GM21529 (cell line): ENCODE measurements around the gene SYT5.
"Not testable (repeated sequence)": the region's sequence is repeated elsewhere in the genome, so short reads cannot be mapped to it uniquely, and the experiment has no call there.

Source experiments
- ATAC-seq: cut with Tn5 transposase; IDR thresholded peaks from one replicate; pipeline ENCODE4 v1.9.1; 2021; ENCODE audit not compliant: unreplicated experiment

Gene SYT5

DNA sequence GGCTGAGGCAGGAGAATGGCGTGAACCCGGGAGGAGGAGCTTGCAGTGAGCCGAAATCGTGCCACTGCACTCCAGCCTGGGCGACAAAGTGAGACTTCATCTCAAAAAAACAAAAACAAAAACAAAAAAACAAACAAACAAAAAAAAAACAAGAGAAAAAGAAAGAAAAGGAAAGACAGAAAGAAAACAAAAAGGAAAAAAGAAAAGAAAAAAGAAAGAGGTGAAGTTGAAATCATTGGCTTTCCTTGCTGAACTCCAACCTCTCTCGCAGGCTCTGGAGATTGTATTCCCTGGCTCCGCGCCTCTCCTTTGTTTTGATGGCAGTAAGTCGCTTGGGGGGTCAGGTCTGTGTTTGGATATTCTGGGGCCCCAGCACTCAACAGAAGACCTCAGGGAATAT lies 7.8 kb downstream of the SYT5 start:
- ATAC-seq, result not testable (repeated sequence)

DNA sequence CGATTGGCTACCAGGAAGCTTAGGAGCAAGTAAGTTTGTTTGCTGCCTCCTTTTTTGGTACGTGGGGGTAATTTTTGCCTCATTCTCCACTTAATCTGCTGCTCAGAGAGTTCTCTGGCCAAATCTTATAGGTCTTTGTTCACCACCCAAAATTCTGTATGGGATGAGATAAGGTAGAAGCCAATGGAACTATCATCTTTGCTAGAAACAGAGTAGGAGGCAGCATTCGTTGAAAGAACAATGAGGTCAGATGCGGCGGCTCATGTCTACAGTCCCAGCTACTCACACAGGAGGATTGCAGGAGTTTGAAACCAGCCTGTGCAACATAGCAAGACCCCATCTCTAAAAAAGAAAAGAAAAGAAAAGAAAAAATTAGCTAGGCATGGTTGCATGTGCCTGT lies 8.6 kb downstream of the SYT5 start:
- no peak for ATAC-seq

DNA sequence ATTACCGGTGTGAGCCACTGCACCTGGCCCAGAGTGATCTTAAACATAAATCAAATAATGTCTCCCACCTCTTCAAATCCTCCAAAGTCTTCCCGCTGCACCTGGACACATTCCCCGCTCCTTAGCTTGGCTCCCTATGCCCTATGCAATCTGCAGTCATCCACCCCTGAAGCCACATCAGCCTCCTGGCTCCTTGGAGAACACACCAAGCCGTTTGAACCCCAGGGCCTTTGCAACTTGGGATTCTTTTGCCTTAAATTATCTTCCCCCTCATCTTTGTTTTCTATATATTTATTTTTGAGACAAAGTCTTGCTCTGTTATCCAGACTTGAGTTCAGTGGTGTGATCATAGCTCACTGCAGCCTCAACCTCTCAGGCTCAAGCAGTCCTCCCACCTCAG lies 11.0 kb downstream of the SYT5 start:
- no peak for ATAC-seq

DNA sequence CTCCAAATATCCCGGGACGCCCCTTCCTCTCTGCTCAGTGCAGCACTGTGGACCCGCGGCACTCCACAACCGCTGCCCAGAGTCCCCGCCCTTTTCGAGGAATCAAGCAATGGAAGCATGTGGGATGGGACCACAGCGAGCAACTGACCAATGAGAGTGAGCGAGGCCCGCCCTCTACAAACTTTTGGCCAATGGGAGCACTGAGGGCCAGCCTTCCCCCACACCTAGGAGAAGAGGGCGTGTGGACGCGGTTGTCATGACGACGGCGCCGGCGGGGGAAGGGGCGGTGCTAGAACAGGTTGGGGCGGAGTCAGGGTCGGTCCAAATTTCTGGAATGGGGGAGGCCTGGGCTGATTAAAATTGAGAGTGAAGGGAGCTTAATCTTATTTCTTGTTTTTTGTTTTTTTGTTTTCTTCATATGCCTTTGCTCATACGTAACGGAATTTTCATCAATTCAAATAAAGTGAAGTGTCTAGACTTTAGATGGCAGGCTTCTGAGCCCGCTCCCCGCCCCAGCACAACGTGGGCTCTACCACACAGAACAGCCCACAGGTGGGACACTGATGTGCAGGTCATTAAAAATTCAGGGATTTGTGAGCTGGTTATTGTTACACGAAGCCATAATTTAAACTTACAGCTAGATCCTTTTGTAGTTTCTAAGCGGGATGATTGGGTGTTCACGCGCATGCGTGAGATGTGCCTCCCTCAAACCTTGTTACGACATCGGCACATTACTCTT lies 13.4 kb downstream of the SYT5 start, which contains the start of gene DNAAF3:
Gene DNAAF3, minus strand, starts transcription at position 84 of the 739 bp plus-strand sequence. CDS start 200 bp downstream, outside the sequence.
- ATAC-seq, result peak; percentile 94

- ATAC-seq, result peak; percentile 17
Measured at GRCh38 chr19:55165952-55166529, 14.0 kb downstream of the SYT5 start.

- ATAC-seq, result no peak
Measured at GRCh38 chr19:55161571-55162322, 18.3 kb downstream of the SYT5 start.

GRCh38 chr19:55160986-55161365 lies 19.1 kb downstream of the SYT5 start:
- ATAC-seq, result no peak

- ATAC-seq, result no peak
Measured at GRCh38 chr19:55160128-55160985, 19.7 kb downstream of the SYT5 start.

DNA sequence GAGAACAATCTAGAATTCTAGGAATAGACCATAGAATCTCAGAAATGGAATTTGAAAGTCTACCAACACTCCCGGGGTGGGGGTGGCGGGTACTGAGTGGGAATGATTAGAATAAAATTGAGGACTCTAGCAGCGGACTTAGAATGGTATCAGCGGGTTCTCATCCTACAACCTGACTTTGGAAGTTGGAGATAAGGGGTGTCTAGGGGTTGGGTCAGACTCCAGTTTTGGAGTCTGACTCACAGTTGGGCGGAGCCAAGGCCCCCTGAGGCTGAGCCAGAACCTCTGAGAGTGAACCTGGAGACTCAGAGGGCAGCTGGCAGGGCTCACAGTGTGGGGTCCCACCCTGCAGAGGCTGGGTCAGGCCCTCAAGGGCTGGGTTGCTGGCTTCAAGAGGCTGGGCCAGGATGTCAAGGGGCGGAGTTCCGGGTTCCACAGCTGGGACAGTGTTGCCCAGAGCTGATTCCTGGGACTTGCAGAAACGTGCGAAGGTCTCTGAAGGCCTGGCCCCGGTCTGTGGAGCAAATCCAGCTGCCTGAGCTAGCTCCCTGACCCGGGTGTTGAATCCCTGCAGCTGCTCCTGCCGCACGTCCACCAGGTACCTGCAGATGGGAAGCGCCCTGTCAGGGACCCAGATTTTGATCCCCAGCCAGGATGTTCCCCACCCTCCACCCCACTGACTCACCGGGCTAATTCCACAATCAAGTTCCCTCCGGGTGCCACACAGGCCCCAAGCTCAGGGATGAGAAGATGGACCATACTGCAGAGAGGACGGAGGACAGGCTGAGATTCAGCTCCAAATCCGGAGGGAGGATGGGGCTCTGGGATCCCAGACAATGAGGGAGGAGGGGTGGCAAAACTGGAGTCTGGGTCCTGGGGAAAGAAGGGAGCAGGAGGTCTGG lies 21.0 kb downstream of the SYT5 start:
- ATAC-seq, result no peak

DNA sequence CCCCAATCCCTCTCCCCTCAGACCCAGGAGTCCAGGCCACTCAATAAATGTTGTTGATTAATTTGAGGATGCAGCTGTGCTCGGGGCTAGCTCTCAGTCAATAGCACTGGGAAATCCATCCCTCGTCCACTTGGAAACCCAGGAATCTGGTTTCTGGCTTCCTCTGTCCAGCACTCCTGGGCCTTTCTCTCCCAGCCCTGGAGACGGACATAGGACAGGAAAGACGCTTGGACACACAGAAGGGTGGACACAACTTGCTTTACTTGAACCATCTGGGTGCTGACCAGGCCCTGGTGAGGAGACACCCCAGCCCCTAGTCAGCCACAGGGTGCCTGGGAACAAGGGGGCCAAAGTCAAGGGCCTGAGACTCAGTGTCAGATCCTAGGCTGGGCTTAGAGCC lies 21.7 kb downstream of the SYT5 start:
- no peak for ATAC-seq

DNA sequence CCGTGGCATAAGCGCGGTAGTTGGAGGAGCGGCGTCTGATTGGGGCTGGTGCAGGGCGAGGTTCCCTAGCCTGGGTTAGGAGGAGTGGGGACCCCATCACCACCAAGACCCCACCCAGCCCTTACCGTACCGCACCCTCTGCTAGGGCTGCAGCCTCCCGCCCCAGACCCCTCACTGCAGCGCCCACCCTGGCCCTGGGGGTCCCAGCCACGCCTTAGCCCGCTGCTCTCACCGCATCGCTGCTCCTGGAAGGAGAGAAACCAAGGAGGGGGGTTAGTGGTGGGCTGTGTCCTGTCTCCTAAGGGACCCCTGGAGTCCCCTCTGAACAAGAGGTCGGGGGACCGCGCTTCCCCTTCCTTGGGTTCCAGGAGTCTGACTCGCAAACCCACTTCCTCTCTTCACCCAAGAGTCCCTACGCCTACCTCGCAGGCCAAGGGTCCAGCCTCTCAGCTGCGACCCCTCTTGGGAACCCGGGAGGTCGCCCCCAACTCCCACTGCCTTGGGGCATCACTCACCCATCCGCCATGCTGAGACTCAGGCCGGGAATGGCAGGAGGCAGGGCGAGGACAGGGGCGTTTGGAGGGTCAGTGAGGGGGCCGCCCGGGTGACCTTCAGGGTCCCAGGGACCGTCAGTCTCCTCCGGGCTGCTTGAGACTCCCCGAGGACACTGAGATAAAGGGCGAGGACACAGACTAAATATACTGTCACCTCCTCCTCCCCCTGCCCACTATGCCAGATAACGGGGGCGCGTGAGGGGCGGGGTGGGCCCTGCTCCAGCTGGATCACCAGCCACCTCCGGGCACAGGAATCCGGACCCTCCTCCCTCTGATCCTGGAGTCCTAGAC lies 22.8 kb downstream of the SYT5 start, which contains the start of gene TNNI3:
Gene TNNI3, minus strand, starts transcription at position 669 of the 845 bp plus-strand sequence. Its CDS starts 143 bp downstream, at position 526.
- ATAC-seq, result no peak

GRCh38 chr19:55156202-55157063 lies 23.7 kb downstream of the SYT5 start:
- no peak for ATAC-seq

DNA sequence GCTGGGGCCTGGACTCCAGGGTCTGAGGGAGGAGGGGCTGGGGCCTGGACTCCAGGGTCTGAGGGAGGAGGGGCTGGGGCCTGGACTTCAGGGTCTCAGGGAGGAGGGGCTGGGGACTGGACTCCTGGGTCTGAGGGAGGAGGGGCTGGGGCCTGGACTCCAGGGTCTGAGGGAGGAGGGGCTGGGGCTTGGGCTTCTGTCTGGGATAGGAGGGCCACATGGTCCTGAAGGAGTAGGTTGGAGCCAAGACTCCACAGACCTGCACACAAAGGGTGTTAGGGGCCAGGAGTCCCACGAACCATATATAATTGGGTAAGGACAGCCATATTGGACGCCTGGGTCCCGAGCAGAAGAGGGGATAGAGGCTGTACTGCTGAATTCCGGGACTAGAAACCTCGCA lies 24.3 kb downstream of the SYT5 start:
- ATAC-seq, result not testable (repeated sequence)

GRCh38 chr19:55153652-55154264 lies 26.3 kb downstream of the SYT5 start:
- no peak for ATAC-seq

DNA sequence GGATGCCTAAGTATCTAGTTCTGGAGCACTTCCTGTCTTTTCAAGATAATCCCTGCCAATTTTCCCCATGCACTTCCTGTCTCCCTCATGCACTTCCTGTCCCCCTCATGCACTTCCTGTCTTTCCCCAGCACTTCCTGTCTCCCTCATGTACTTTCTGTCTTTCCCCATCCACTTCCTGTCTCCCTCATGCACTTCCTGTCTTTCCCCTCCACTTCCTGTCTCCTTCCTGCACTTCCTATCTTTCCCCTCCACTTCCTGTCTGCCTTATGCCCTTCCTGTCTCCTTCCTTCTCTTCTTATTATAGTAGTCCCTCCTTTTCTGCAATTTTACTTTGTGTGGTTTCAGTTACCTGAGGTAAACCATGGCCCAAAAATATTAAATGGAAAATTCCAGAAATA lies 28.1 kb downstream of the SYT5 start:
- ATAC-seq, result no peak

DNA sequence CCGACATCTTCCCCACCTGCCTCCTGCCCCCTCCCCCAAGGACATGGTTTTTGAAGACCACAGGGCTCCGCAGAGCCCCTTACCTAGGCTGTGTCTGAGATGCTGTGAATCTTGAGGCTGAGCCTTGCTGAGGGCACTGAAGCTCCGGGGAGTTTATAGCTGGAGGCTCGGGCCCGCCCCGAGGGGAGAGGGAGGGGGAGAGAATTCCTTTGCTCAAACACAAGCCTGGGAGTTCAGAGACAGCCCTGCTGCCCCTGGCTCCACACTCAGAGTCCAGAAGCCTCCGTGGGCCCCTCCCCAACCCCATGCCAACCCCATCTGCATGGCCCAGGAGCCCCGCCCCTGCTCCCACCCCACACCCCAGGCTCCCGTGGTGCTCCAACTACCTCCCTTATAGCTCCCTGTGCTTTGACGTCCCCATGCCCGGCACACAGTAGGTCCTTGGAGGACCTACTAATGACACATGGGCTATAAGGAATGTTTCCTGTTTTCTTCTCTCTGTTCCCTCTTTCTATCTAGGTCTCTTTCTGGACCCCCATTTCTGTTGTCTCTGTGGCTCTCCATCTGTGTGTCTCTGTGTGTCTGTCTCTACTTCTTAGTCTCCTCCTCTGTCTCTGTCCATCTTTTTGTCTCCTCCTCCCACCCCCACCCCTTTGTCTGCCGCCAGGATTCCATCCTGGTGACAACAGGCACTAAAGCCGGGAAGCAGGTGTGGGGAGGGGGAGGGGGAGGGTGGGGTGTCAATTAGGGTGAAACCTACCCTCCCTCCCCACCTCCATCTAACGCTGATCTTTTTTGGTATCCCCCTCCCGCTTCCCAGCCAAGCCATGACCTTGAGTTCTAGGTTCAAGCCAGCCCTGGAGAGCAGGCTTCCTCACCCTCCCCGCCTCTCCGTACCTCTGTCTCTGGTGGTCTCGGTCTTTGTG lies 30.7 kb downstream of the SYT5 start, which contains the start of gene TNNT1:
Gene TNNT1, minus strand, starts transcription at position 129 of the 926 bp plus-strand sequence. CDS start 2,049 bp downstream, outside the sequence.
- no peak for ATAC-seq
